ENCODE measurements around the gene GAS2. TPM values are rescaled to one million over a fixed set of nuclear protein-coding genes. Genes with fewer than 3 reads are reported as not detected.

GAS2 gene
- total RNA-seq, 3 donors from 2014 or later = 0.96 to 22.1 (median 10.2) TPM

- H3K4me3 ChIP-seq = peak overlapping the region; percentile 23 to 66 (median 51)
- H3K9me3 ChIP-seq = no peaks in the 10 kb centered on the region
- TF ChIP-seq CTCF (IDR thresholded peaks at IDR 0.05) (no peak), POLR2A (IDR thresholded peaks at IDR 0.05) (no peak), POLR2AphosphoS5 (IDR thresholded peaks at IDR 0.05) (no peak)
- intact Hi-C loops (cut with DNase I; ENCODE audit: low total_unique reads) = no loop called here
- H3K27me3 ChIP-seq = peaks cover 0 to 21% of the 10 kb centered on the region in 2 donors
- DNase-seq (ENCODE audit: low spot score in 2 of 2) = no peak
- H3K4me1 ChIP-seq = peaks cover 0 to 6% of the 10 kb centered on the region in 2 donors
- H3K36me3 ChIP-seq = no peaks in the 10 kb centered on the region
- peak overlapping the region in 1 of 2 donors; percentile 35 for H3K27ac ChIP-seq
Measured at GRCh38 chr11:22666688-22667439, 453 bp downstream of the GAS2 start.

GRCh38 chr11:22668005-22668796, 1.8 kb downstream of the GAS2 start:
- intact Hi-C loops (cut with DNase I; ENCODE audit: low total_unique reads) = no loop called here
- no peak overlapping the region for H3K27ac ChIP-seq
- no peak overlapping the region for H3K4me3 ChIP-seq
- H3K36me3 ChIP-seq = no peaks in the 10 kb centered on the region
- TF ChIP-seq CTCF (IDR thresholded peaks at IDR 0.05) = no peak
- TF ChIP-seq POLR2A (IDR thresholded peaks at IDR 0.05) = no peak
- no peak for TF ChIP-seq POLR2AphosphoS5 (IDR thresholded peaks at IDR 0.05)
- H3K27me3 ChIP-seq = peaks cover 0 to 21% of the 10 kb centered on the region in 2 donors
- peaks cover 0 to 6% of the 10 kb centered on the region in 2 donors for H3K4me1 ChIP-seq
- no peak for DNase-seq (ENCODE audit: low spot score in 2 of 2)
- no peaks in the 10 kb centered on the region for H3K9me3 ChIP-seq

GRCh38 chr11:22669368-22669767, 3.0 kb downstream of the GAS2 start:
- peaks cover 0 to 21% of the 10 kb centered on the region in 2 donors for H3K27me3 ChIP-seq
- no peaks in the 10 kb centered on the region for H3K36me3 ChIP-seq
- H3K4me3 ChIP-seq = no peak overlapping the region
- intact Hi-C loops (cut with DNase I; ENCODE audit: low total_unique reads) = no loop called here
- peaks cover 0 to 6% of the 10 kb centered on the region in 2 donors for H3K4me1 ChIP-seq
- no peak overlapping the region for H3K27ac ChIP-seq
- H3K9me3 ChIP-seq = no peaks in the 10 kb centered on the region
- TF ChIP-seq CTCF (IDR thresholded peaks at IDR 0.05) (no peak), POLR2A (IDR thresholded peaks at IDR 0.05) (no peak), POLR2AphosphoS5 (IDR thresholded peaks at IDR 0.05) (no peak)
- DNase-seq (ENCODE audit: low spot score in 2 of 2) = no peak

- no peaks in the 10 kb centered on the region for H3K9me3 ChIP-seq
- DNase-seq (ENCODE audit: low spot score in 2 of 2) = no peak
- TF ChIP-seq POLR2A (IDR thresholded peaks at IDR 0.05) (no peak), CTCF (IDR thresholded peaks at IDR 0.05) (no peak), POLR2AphosphoS5 (IDR thresholded peaks at IDR 0.05) (no peak)
- no peak overlapping the region for H3K4me3 ChIP-seq
- no peaks in the 10 kb centered on the region for H3K36me3 ChIP-seq
- intact Hi-C loops (cut with DNase I; ENCODE audit: low total_unique reads) = no loop called here
- peaks cover 0 to 6% of the 10 kb centered on the region in 2 donors for H3K4me1 ChIP-seq
- no peak overlapping the region for H3K27ac ChIP-seq
- peaks cover 0 to 21% of the 10 kb centered on the region in 2 donors for H3K27me3 ChIP-seq
Measured at GRCh38 chr11:22670830-22671229, 4.4 kb downstream of the GAS2 start.

GRCh38 chr11:22671751-22672150, 5.3 kb downstream of the GAS2 start:
- no peak overlapping the region for H3K4me3 ChIP-seq
- no peak overlapping the region for H3K27ac ChIP-seq
- no peak for DNase-seq (ENCODE audit: low spot score in 2 of 2)
- H3K9me3 ChIP-seq = no peaks in the 10 kb centered on the region
- intact Hi-C loops (cut with DNase I; ENCODE audit: low total_unique reads) = no loop called here
- no peaks in the 10 kb centered on the region for H3K36me3 ChIP-seq
- TF ChIP-seq POLR2A (IDR thresholded peaks at IDR 0.05) = no peak
- peaks cover 0 to 4% of the 10 kb centered on the region in 2 donors for H3K4me1 ChIP-seq
- peaks cover 0 to 13% of the 10 kb centered on the region in 2 donors for H3K27me3 ChIP-seq
